HEK293 (cell line): ENCODE measurements around the gene CD300LG.

ENCODE experiments used
- ZBTB7A ChIP-seq: fragments of 450-650 bp; formaldehyde crosslinking; IDR thresholded peaks from 2 replicates; pipeline ENCODE4 v1.5.1; 2016; ENCODE audit warnings: low read depth, missing biosample characterization, missing genetic modification characterization
- ZNF169 ChIP-seq: fragments of 450-650 bp; formaldehyde crosslinking; IDR thresholded peaks from 2 replicates; pipeline ENCODE4 v1.5.1; 2016; ENCODE audit warnings: missing biosample characterization, missing genetic modification characterization
- ZNF521 ChIP-seq: fragments of 450-650 bp; formaldehyde crosslinking; IDR thresholded peaks from 2 replicates; pipeline ENCODE4 v1.5.1; 2017; ENCODE audit warnings: missing biosample characterization, mild to moderate bottlenecking, missing genetic modification characterization
- ZNF707 ChIP-seq: fragments of 450-650 bp; formaldehyde crosslinking; IDR thresholded peaks from 2 replicates; pipeline ENCODE4 v1.5.1; 2016; ENCODE audit warnings: missing biosample characterization, missing genetic modification characterization
- TF ChIP-seq, protein P1 (sequence below): fragments of 450-650 bp; formaldehyde crosslinking; IDR thresholded peaks from 2 replicates; pipeline ENCODE4 v1.5.1; 2016; ENCODE audit warnings: missing biosample characterization, missing genetic modification characterization
- TF ChIP-seq, protein P2 (sequence below): fragments of 450-650 bp; formaldehyde crosslinking; IDR thresholded peaks from 2 replicates; pipeline ENCODE4 v1.5.1; 2016; ENCODE audit warnings: missing biosample characterization, missing genetic modification characterization
- TF ChIP-seq, protein P3 (sequence below): fragments of 450-650 bp; IDR thresholded peaks from 2 replicates; pipeline ENCODE4 v1.5.1; 2018; ENCODE audit warnings: missing biosample characterization, missing genetic modification characterization

GRCh38 chr17:43875476-43876147, 28.6 kb downstream of the CD300LG start:
- TF ChIP-seq ZNF521 (no peak), ZNF169 (tag by site-specific recombination) (no peak), ZBTB7A (tag by site-specific recombination) (no peak), ZNF707 (no peak)
- TF ChIP-seq, protein P1, sequence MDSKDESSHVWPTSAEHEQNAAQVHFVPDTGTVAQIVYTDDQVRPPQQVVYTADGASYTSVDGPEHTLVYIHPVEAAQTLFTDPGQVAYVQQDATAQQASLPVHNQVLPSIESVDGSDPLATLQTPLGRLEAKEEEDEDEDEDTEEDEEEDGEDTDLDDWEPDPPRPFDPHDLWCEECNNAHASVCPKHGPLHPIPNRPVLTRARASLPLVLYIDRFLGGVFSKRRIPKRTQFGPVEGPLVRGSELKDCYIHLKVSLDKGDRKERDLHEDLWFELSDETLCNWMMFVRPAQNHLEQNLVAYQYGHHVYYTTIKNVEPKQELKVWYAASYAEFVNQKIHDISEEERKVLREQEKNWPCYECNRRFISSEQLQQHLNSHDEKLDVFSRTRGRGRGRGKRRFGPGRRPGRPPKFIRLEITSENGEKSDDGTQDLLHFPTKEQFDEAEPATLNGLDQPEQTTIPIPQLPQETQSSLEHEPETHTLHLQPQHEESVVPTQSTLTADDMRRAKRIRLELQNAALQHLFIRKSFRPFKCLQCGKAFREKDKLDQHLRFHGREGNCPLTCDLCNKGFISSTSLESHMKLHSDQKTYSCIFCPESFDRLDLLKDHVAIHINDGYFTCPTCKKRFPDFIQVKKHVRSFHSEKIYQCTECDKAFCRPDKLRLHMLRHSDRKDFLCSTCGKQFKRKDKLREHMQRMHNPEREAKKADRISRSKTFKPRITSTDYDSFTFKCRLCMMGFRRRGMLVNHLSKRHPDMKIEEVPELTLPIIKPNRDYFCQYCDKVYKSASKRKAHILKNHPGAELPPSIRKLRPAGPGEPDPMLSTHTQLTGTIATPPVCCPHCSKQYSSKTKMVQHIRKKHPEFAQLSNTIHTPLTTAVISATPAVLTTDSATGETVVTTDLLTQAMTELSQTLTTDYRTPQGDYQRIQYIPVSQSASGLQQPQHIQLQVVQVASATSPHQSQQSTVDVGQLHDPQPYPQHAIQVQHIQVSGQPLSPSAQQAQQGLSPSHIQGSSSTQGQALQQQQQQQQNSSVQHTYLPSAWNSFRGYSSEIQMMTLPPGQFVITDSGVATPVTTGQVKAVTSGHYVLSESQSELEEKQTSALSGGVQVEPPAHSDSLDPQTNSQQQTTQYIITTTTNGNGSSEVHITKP (tag by site-specific recombination): no peak
- TF ChIP-seq, protein P2, sequence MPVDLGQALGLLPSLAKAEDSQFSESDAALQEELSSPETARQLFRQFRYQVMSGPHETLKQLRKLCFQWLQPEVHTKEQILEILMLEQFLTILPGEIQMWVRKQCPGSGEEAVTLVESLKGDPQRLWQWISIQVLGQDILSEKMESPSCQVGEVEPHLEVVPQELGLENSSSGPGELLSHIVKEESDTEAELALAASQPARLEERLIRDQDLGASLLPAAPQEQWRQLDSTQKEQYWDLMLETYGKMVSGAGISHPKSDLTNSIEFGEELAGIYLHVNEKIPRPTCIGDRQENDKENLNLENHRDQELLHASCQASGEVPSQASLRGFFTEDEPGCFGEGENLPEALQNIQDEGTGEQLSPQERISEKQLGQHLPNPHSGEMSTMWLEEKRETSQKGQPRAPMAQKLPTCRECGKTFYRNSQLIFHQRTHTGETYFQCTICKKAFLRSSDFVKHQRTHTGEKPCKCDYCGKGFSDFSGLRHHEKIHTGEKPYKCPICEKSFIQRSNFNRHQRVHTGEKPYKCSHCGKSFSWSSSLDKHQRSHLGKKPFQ (tag by site-specific recombination): no peak
- TF ChIP-seq, protein P3, sequence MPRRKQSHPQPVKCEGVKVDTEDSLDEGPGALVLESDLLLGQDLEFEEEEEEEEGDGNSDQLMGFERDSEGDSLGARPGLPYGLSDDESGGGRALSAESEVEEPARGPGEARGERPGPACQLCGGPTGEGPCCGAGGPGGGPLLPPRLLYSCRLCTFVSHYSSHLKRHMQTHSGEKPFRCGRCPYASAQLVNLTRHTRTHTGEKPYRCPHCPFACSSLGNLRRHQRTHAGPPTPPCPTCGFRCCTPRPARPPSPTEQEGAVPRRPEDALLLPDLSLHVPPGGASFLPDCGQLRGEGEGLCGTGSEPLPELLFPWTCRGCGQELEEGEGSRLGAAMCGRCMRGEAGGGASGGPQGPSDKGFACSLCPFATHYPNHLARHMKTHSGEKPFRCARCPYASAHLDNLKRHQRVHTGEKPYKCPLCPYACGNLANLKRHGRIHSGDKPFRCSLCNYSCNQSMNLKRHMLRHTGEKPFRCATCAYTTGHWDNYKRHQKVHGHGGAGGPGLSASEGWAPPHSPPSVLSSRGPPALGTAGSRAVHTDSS (tag by site-specific recombination): no peak
